ENCODE measurements around the gene FOXJ1.

GRCh38 chr17:76150712-76151622 lies 9.9 kb upstream of the FOXJ1 start:
- TF ChIP-seq CTCF (conservative IDR thresholded peaks at IDR 0.05; ENCODE audit: low read depth, low read length) (no peak), EZH2 (IDR thresholded peaks at IDR 0.05; ENCODE audit: low read length, unreplicated experiment) (no peak)

Data from PC-3 (cell line).